A549 (cell line): Measurements from ENCODE around the gene RNF186.

Experiments used
- CTCF ChIP-seq: fragments of >200 bp; sonication (Bioruptor Twin); formaldehyde crosslinking; IDR thresholded peaks from 3 replicates; pipeline ENCODE4 v1.5.1; 2016
- MAFK ChIP-seq: fragments of 450-650 bp; IDR thresholded peaks from 2 replicates; pipeline ENCODE4 v1.6.1; 2014; ENCODE audit not compliant: partially characterized antibody
- REST ChIP-seq: fragments of 200-600 bp; sonication (generic); IDR thresholded peaks from 2 replicates; pipeline ENCODE4 v1.6.1; 2016; ENCODE audit warnings: antibody characterized with exemption, mild to moderate bottlenecking, moderate library complexity
- TF ChIP-seq, protein P1 (sequence below): IDR thresholded peaks from 2 replicates; pipeline ENCODE4 v1.6.1; 2012

GRCh38 chr1:19797827-19798226, 17.3 kb downstream of the RNF186 start:
- TF ChIP-seq, protein P1, sequence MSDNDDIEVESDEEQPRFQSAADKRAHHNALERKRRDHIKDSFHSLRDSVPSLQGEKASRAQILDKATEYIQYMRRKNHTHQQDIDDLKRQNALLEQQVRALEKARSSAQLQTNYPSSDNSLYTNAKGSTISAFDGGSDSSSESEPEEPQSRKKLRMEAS = no peak
- TF ChIP-seq CTCF (no peak), REST (no peak), MAFK (no peak)
